Thymus (tissue), 11 donors: ENCODE measurements around the gene CTDSPL. TPM values are rescaled to one million over a fixed set of nuclear protein-coding genes. Genes with fewer than 3 reads are reported as not detected.

ENCODE experiments used
- DNase-seq, 9 donors: peaks; one replicate each; pipeline ENCODE4 v3.0.0-alpha.2; 2013; ENCODE audit warnings: low spot score in 9 of 9, low read depth in 6 of 9, missing footprints in 1 of 9
- H3K27ac ChIP-seq, 2 donors: one replicate each; pipeline ENCODE4 v1.5.1; 2013; ENCODE audit warnings: control low read depth in 1 of 2, low read depth in 1 of 2, low read length in 1 of 2, mild to moderate bottlenecking in 1 of 2, moderate library complexity in 1 of 2
- H3K27me3 ChIP-seq, 2 donors: one replicate each; pipeline ENCODE4 v1.5.1; 2013; ENCODE audit warnings: low read length in 1 of 2; ENCODE audit not compliant: control insufficient read depth in 2 of 2, insufficient read depth in 1 of 2
- H3K36me3 ChIP-seq, 2 donors: one replicate each; pipeline ENCODE4 v1.5.1; 2013; ENCODE audit warnings: low read length in 1 of 2, mild to moderate bottlenecking in 1 of 2, moderate library complexity in 1 of 2; ENCODE audit not compliant: control insufficient read depth in 2 of 2, insufficient read depth in 2 of 2
- H3K4me1 ChIP-seq, 2 donors: one replicate each; pipeline ENCODE4 v1.5.1; 2013; ENCODE audit warnings: low read length in 2 of 2; ENCODE audit not compliant: control insufficient read depth in 2 of 2, insufficient read depth in 2 of 2
- H3K4me3 ChIP-seq, 2 donors: one replicate each; pipeline ENCODE4 v1.5.1; 2013; ENCODE audit warnings: low read length in 2 of 2, control low read depth in 1 of 2, mild to moderate bottlenecking in 1 of 2
- H3K9me3 ChIP-seq, 2 donors: one replicate each; pipeline ENCODE4 v1.5.1; 2013; ENCODE audit warnings: low read length in 1 of 2, mild to moderate bottlenecking in 1 of 2; ENCODE audit not compliant: control insufficient read depth in 2 of 2, insufficient read depth in 1 of 2
- WGBS: extraction: QIAGEN DNeasy Blood & Tissue Kit; methylation state at CpG from one replicate; pipeline ENCODE4 v1.1.7; 2013; 5-methylcytosine and 5-hydroxymethylcytosine counted together
- polyA plus RNA-seq: library from polyadenylated mRNA; stranded (reverse); fragments of 200-250 nt; gene quantifications from one replicate; pipeline ENCODE4 v1.2.3, GENCODE V29; 2013
- total RNA-seq: library from RNA; stranded (reverse); fragments of 120-200 nt; gene quantifications from one replicate; pipeline ENCODE4 v1.2.4, GENCODE V29; 2013
- donor health status: healthy.

The CTDSPL gene
- total and polyA plus RNA-seq, 2 donors = 4.4 to 6.5 TPM

DNA sequence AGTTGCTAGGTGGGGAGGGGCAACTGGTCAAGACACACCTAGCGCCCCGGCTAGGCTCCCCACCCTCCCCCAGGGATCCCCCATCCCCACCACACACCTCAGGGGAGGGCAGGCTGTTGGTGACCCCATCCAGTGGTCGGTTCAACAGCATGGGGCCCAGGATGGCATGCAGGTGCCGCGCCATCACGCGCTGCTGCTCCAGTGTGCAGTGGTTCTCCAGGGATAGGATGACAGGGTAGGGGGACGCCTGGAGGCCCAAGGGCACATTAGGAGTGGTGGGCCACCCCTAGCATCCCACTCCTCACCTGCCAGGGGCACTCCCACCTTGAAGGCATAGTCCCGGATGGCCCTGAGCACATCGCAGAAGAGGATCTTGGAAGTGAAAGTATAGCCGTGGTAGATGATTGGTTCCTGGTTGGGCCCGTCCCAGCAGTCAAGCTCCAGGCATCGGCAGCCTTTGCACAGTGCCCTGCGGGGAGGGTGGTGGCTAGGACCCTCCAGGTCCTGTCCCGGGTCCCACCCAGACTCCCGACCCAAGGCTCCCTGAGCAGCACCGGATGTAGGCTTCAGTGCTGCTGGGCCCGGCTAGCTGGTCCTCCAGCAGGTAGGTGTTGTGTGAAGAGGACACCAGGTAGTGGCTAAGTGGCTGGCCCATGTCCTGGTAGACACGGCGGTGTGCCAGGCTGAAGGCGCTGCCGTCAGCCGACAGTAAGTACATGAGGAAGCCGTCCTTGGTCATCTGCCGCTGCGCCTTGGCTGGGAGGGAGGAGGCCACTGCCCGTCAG is 148.3 kb downstream of the CTDSPL start:
- H3K4me3 ChIP-seq = no peak overlapping the region
- H3K27me3 ChIP-seq = no peaks in the 10 kb centered on the region
- H3K36me3 ChIP-seq = peaks cover 36 to 48% of the 10 kb centered on the region in 2 donors
- no peaks in the 10 kb centered on the region for H3K9me3 ChIP-seq
- H3K4me1 ChIP-seq = no peaks in the 10 kb centered on the region
- no peak for DNase-seq
- WGBS = 97% methylated on average over 27 of the region's 27 CpGs
- H3K27ac ChIP-seq = no peak overlapping the region

DNA sequence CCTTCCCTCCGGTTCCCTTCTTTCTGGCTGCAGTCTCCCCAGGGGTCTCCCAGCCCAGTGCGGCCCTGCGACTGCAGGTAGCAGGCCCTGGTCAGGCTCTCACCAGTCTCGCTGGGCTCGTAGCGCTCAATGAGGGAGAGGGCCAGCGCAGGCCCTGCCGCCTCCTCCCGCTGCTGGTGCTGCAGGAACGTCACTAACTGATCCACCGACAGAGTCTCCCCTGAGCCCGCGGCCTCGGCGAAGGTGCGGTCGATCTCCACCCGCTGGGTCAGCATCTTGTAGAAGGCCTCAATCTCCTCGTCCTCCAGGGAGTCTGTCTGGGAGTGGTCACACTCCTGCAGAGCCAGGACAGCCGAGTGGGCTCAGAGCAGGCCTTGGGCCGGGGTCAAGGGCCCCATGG is 149.4 kb downstream of the CTDSPL start:
- Histone ChIP-seq H3K4me3 (no peak overlapping the region), H3K4me1 (no peaks in the 10 kb centered on the region), H3K27me3 (no peaks in the 10 kb centered on the region), H3K36me3 (peaks cover 32 to 43% of the 10 kb centered on the region in 2 donors), H3K27ac (no peak overlapping the region), H3K9me3 (peaks cover under 1 to 5% of the 10 kb centered on the region in 2 donors)
- 97% methylated on average over 21 of the region's 21 CpGs for WGBS
- DNase-seq = no peak

- H3K27me3 ChIP-seq = no peaks in the 10 kb centered on the region
- DNase-seq = no peak
- WGBS = 96% methylated on average over 3 of the region's 3 CpGs
- H3K4me1 ChIP-seq = no peaks in the 10 kb centered on the region
- H3K9me3 ChIP-seq = peaks cover 4 to 12% of the 10 kb centered on the region in 2 donors
- no peak overlapping the region for H3K4me3 ChIP-seq
- peaks cover 20 to 29% of the 10 kb centered on the region in 2 donors for H3K36me3 ChIP-seq
- H3K27ac ChIP-seq = no peak overlapping the region
Observed at GRCh38 chr3:38015485-38015884, 153.8 kb downstream of the CTDSPL start.

DNA sequence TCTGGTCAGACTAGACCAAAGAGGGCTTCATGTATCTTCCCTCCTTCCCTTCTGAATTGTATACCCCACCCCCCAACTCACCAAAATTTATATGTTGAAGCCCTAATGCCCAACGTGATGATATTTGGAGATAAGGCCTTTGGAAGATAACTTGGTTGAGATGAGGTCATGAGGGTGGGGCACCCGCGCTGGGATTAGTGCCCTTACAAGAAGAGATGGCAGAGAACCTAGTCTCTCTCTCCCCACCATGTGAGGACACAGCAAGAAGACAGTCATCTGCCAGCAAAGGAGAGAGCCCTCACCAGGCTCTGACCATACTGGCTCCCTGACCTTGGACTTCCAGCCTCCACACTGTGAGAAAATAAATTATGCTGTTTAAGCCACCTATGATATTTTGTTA is 154.3 kb downstream of the CTDSPL start:
- no peak for DNase-seq
- Histone ChIP-seq H3K4me1 (no peaks in the 10 kb centered on the region), H3K36me3 (peaks cover 20 to 29% of the 10 kb centered on the region in 2 donors), H3K27me3 (no peaks in the 10 kb centered on the region), H3K4me3 (no peak overlapping the region), H3K27ac (no peak overlapping the region), H3K9me3 (peaks cover 4 to 12% of the 10 kb centered on the region in 2 donors)
- 98% methylated on average over 3 of the region's 3 CpGs for WGBS

DNA sequence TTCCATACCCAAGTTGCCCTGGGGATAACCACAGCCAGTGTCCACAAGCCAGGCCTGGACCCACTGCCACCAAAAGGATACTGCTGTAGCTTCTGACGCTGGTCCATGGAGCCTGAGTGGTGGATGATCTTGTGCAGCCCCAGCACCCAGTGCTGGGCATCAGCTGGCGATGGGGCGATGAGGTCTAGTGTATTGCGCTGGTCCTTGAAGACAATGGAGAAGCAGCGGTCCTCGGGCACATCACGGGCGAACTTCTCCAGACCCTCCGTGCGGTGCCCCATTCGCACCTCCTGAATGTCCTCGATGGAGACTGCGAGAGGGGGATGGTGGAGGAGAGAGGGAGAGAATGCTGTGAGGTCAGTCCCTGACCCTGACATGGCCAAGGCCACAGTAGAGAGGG is 154.7 kb downstream of the CTDSPL start:
- Histone ChIP-seq H3K27ac (no peak overlapping the region), H3K4me3 (no peak overlapping the region), H3K36me3 (peaks cover 20 to 25% of the 10 kb centered on the region in 2 donors), H3K27me3 (no peaks in the 10 kb centered on the region), H3K9me3 (peaks cover 4 to 12% of the 10 kb centered on the region in 2 donors), H3K4me1 (no peaks in the 10 kb centered on the region)
- WGBS = 98% methylated on average over 13 of the region's 13 CpGs
- no peak for DNase-seq

DNA sequence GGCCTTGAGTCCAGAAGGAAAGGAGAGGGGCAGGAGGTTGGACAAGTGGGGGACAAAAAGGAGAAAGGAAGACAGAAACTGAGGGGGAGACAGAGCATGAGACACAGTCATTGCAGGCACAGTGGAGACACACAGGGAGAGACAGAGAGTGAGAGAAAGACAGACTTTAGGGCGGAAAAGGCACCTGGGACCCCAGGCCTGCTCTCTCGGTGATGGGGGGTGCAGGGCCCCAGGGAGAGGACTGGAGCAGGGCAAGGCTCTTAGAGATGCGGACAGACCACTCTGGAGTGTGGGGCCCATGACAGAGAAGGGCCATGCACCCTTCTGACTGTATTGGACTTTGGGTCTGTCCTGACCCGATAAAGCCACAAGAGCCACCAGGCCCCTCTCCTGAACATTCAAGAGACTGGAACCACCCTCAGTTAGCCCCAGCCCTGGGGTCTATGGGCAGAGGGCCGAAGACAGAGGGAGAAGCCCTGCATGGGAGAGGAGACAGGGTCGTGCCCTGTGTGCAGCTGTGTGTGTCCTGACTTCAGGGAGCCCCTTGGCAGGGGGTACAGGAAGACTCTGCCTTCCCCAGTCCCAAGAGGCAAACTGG is 155.3 kb downstream of the CTDSPL start:
- Histone ChIP-seq H3K27me3 (no peaks in the 10 kb centered on the region), H3K36me3 (peaks cover 20 to 23% of the 10 kb centered on the region in 2 donors), H3K4me3 (no peak overlapping the region), H3K9me3 (peaks cover 4 to 12% of the 10 kb centered on the region in 2 donors), H3K27ac (no peak overlapping the region), H3K4me1 (no peaks in the 10 kb centered on the region)
- 87% methylated on average over 6 of the region's 6 CpGs for WGBS
- no peak for DNase-seq

DNA sequence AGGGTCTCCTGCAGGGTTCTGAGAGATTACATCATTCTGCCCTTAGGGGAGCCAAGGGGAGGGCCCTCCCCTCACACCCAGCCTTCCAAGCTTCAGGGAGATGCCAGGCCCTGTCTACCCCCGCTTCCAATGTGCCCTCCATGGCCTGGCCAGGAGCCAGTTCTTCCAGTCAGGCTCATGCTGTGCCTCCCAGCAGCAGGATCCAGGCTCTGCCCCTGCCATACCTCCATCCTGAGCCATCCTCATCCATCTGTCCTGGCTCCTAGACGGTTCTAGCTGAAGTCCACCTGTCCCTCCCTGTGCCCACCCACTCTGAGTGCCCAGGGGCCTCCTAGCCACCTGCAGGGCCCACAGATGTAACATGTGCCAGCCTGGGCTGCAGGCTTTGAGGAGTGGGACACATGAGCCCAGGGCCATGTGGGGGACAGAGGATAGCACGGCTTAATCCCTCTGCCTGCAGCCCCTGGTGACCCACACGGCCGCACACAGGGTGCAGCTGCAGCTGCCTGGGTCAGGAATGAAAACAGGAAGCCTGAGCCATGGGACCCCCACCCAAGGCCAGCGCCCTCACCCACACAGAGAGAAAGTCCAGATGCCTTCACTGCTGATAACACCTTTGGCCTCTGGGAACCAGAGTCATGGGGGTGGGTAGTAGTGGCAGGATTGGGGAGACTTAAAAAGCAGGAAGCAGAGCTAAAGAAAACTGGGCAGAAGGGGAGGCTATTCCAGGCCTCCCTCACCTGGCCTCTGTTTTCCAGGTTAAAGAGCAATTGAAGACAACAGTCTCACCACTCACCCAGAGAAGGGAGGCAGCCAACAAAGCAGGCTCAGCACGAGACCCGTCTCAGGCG is 156.0 kb downstream of the CTDSPL start:
- DNase-seq = no peak
- no peaks in the 10 kb centered on the region for H3K4me1 ChIP-seq
- WGBS = 95% methylated on average over 9 of the region's 9 CpGs
- H3K9me3 ChIP-seq = peaks cover 4 to 12% of the 10 kb centered on the region in 2 donors
- H3K27me3 ChIP-seq = no peaks in the 10 kb centered on the region
- H3K4me3 ChIP-seq = no peak overlapping the region
- peaks cover 20 to 23% of the 10 kb centered on the region in 2 donors for H3K36me3 ChIP-seq
- H3K27ac ChIP-seq = no peak overlapping the region

GRCh38 chr3:38018296-38019266 is 156.9 kb downstream of the CTDSPL start:
- H3K9me3 ChIP-seq = peaks cover 4 to 12% of the 10 kb centered on the region in 2 donors
- no peak overlapping the region for H3K27ac ChIP-seq
- no peak overlapping the region for H3K4me3 ChIP-seq
- DNase-seq = no peak
- no peaks in the 10 kb centered on the region for H3K27me3 ChIP-seq
- H3K36me3 ChIP-seq = peaks cover 20 to 23% of the 10 kb centered on the region in 2 donors
- 96% methylated on average over 13 of the region's 13 CpGs for WGBS
- H3K4me1 ChIP-seq = peaks cover 1 to 4% of the 10 kb centered on the region in 2 donors
